CMK (cell line): Measurements from ENCODE around the gene FOXM1.

Source experiments
- DNase-seq: peaks from one replicate; pipeline ENCODE4 v3.0.0-alpha.2; 2010; ENCODE audit warnings: low read depth

The FOXM1 gene

GRCh38 chr12:2877047-2877952 is at the start of gene FOXM1, which contains the start of gene RHNO1:
Gene FOXM1, minus strand, starts transcription at chr12:2877174. Its CDS starts 2,696 bp downstream, at chr12:2874478.
Gene RHNO1, plus strand, starts transcription at chr12:2877223. Its CDS starts 8,144 bp downstream, at chr12:2885367.
- DNase-seq = peak; percentile 65

GRCh38 chr12:2925322-2925995 is 48.5 kb upstream of the FOXM1 start:
- no peak for DNase-seq

- no peak for DNase-seq
Observed at GRCh38 chr12:2924019-2924418, 47.0 kb upstream of the FOXM1 start.

GRCh38 chr12:2923057-2923456 is 46.1 kb upstream of the FOXM1 start:
- no peak for DNase-seq

GRCh38 chr12:2922329-2922728 is 45.4 kb upstream of the FOXM1 start:
- no peak for DNase-seq

GRCh38 chr12:2919249-2919648 is 42.3 kb upstream of the FOXM1 start:
- peak; percentile 3 for DNase-seq

- no peak for DNase-seq
Observed at GRCh38 chr12:2912216-2912575, 35.2 kb upstream of the FOXM1 start.

GRCh38 chr12:2904260-2904659 is 27.3 kb upstream of the FOXM1 start:
- DNase-seq = no peak

GRCh38 chr12:2902272-2902880 is 25.4 kb upstream of the FOXM1 start:
- no peak for DNase-seq

GRCh38 chr12:2900642-2901041 is 23.7 kb upstream of the FOXM1 start:
- no peak for DNase-seq

- no peak for DNase-seq
Observed at GRCh38 chr12:2897418-2897817, 20.4 kb upstream of the FOXM1 start.

- no peak for DNase-seq
Observed at GRCh38 chr12:2895511-2895910, 18.5 kb upstream of the FOXM1 start.

GRCh38 chr12:2895051-2895451 is 18.1 kb upstream of the FOXM1 start:
- DNase-seq = no peak

GRCh38 chr12:2893007-2893406 is 16.0 kb upstream of the FOXM1 start:
- no peak for DNase-seq

GRCh38 chr12:2892246-2892645 is 15.3 kb upstream of the FOXM1 start:
- DNase-seq = no peak

- DNase-seq = no peak
Observed at GRCh38 chr12:2891240-2892053, 14.5 kb upstream of the FOXM1 start.

- DNase-seq = peak; percentile 85
Observed at GRCh38 chr12:2890388-2891239, 13.6 kb upstream of the FOXM1 start, which contains the start of gene TULP3. Gene TULP3, plus strand, starts transcription at chr12:2890891. Its CDS starts 57 bp downstream, at chr12:2890948.

GRCh38 chr12:2890001-2890387 is 13.0 kb upstream of the FOXM1 start:
- DNase-seq = no peak

GRCh38 chr12:2886768-2887450 is 9.9 kb upstream of the FOXM1 start:
- no peak for DNase-seq

GRCh38 chr12:2884810-2885209 is 7.8 kb upstream of the FOXM1 start:
- no peak for DNase-seq
